Upper lobe of left lung (tissue), 4 donors: Measurements from ENCODE around the gene SPATA16.

Experiments used
- CTCF ChIP-seq, 6 experiments: fragments of 450-650 bp in 4 of 6; fragments of 200-600 bp in 2 of 6; sonication (generic) in 2 of 6; IDR thresholded peaks; one replicate each; pipeline ENCODE4 v1.5.1; 2016 to 2019; ENCODE audit warnings: antibody characterized with exemption in 6 of 6
- POLR2A ChIP-seq, 4 donors: fragments of 450-650 bp; IDR thresholded peaks; one replicate each; pipeline ENCODE4 v1.5.1; 2016 to 2017; ENCODE audit warnings: antibody characterized with exemption in 4 of 4, mild to moderate bottlenecking in 2 of 4
- POLR2AphosphoS5 ChIP-seq, 2 donors: sonication (generic); formaldehyde crosslinking; IDR thresholded peaks; one replicate each; pipeline ENCODE4 v1.5.1; 2017; ENCODE audit warnings: antibody characterized with exemption in 2 of 2

- TF ChIP-seq CTCF (IDR thresholded peaks at IDR 0.05) (no peak), POLR2AphosphoS5 (IDR thresholded peaks at IDR 0.05) (no peak), POLR2A (IDR thresholded peaks at IDR 0.05) (no peak)
These were observed 163.3 kb downstream of the SPATA16 start for GRCh38 chr3:172977696-172978095.
